Mucosa of stomach (tissue), 1 donor: ENCODE data around the gene APOBEC4.
"Not testable (repeated sequence)": the region's sequence is repeated elsewhere in the genome, so short reads cannot be mapped to it uniquely, and the experiment has no call there.

Source experiments
- H3K27me3 ChIP-seq: one replicate; pipeline ENCODE4 v1.7.0; 2013; ENCODE audit warnings: mild to moderate bottlenecking, low read length; ENCODE audit not compliant: control insufficient read depth, insufficient read depth
- H3K36me3 ChIP-seq: one replicate; pipeline ENCODE4 v1.7.0; 2013; ENCODE audit warnings: low read length; ENCODE audit not compliant: control insufficient read depth, insufficient read depth
- H3K4me1 ChIP-seq: one replicate; pipeline ENCODE4 v1.7.0; 2013; ENCODE audit warnings: mild to moderate bottlenecking, low read length; ENCODE audit not compliant: control insufficient read depth, insufficient read depth
- H3K4me3 ChIP-seq: one replicate; pipeline ENCODE4 v1.7.0; 2013; ENCODE audit warnings: low read length
- H3K9ac ChIP-seq: one replicate; pipeline ENCODE4 v1.7.0; 2013; ENCODE audit warnings: mild to moderate bottlenecking, low read length, moderate library complexity
- H3K9me3 ChIP-seq: one replicate; pipeline ENCODE4 v1.7.0; 2013; ENCODE audit warnings: mild to moderate bottlenecking, low read length, moderate library complexity; ENCODE audit not compliant: control insufficient read depth
- donor health status: Pancreatic carcinoma.

APOBEC4 gene

GRCh38 chr1:183687546-183688304, 34.6 kb upstream of the APOBEC4 start:
- Histone ChIP-seq H3K9ac (no peak overlapping the region), H3K4me3 (no peak overlapping the region), H3K27me3 (no peaks in the 10 kb centered on the region), H3K4me1 (no peaks in the 10 kb centered on the region), H3K36me3 (no peaks in the 10 kb centered on the region), H3K9me3 (no peaks in the 10 kb centered on the region)

DNA sequence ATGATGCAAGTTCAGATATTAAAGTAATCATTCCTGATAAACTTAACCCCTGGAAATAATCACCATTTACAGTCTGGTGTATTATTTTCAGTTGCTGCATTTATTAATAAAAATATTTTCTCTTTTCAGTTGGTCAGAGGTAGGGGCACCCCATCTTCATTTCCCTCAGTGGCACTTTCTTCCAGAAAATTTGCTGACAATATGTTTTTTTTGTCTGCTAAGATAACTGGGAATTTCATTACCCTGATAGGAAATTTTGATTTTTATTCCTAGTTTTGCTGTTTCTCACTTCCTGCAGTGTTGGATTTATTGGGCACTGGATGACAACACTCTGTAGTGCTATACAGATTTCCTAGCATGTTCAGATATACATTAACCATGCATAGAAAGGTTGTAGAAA, 33.1 kb upstream of the APOBEC4 start:
- Histone ChIP-seq H3K9ac (no peak overlapping the region), H3K4me1 (no peaks in the 10 kb centered on the region), H3K9me3 (no peaks in the 10 kb centered on the region), H3K27me3 (no peaks in the 10 kb centered on the region), H3K4me3 (no peak overlapping the region), H3K36me3 (no peaks in the 10 kb centered on the region)

GRCh38 chr1:183685112-183685713, 32.1 kb upstream of the APOBEC4 start:
- Histone ChIP-seq H3K27me3 (no peaks in the 10 kb centered on the region), H3K9ac (no peak overlapping the region), H3K36me3 (no peaks in the 10 kb centered on the region), H3K9me3 (no peaks in the 10 kb centered on the region), H3K4me3 (no peak overlapping the region), H3K4me1 (no peaks in the 10 kb centered on the region)

DNA sequence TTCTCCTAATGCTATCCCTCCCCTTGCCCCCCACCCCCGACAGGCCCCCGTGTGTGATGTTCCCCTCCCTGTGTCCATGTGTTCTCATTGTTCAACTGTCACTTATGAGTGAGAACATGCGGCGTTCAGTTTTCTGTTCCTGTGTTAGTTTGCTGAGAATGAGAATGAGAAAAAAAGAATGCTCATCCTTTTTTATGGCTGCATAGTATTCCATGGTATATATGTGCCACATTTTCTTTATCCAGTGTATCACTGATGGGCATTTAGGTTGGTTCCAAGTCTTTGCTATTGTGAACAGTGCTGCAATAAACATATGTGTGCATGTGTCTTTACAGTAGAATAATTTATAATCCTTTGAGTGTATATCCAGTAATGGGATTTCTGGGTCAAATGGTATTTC, 26.2 kb upstream of the APOBEC4 start:
- not testable (repeated sequence) for H3K9me3 ChIP-seq, H3K36me3 ChIP-seq, H3K4me1 ChIP-seq, H3K9ac ChIP-seq, H3K4me3 ChIP-seq, H3K27me3 ChIP-seq

GRCh38 chr1:183678819-183679218, 25.7 kb upstream of the APOBEC4 start:
- no peak overlapping the region for H3K9ac ChIP-seq
- H3K27me3 ChIP-seq, result no peaks in the 10 kb centered on the region
- H3K9me3 ChIP-seq, result no peaks in the 10 kb centered on the region
- no peak overlapping the region for H3K4me3 ChIP-seq
- no peaks in the 10 kb centered on the region for H3K4me1 ChIP-seq
- no peaks in the 10 kb centered on the region for H3K36me3 ChIP-seq

GRCh38 chr1:183676586-183677189, 23.6 kb upstream of the APOBEC4 start:
- H3K27me3 ChIP-seq, result no peaks in the 10 kb centered on the region
- H3K36me3 ChIP-seq, result no peaks in the 10 kb centered on the region
- H3K4me1 ChIP-seq, result no peaks in the 10 kb centered on the region
- H3K4me3 ChIP-seq, result no peak overlapping the region
- H3K9me3 ChIP-seq, result no peaks in the 10 kb centered on the region
- H3K9ac ChIP-seq, result no peak overlapping the region

DNA sequence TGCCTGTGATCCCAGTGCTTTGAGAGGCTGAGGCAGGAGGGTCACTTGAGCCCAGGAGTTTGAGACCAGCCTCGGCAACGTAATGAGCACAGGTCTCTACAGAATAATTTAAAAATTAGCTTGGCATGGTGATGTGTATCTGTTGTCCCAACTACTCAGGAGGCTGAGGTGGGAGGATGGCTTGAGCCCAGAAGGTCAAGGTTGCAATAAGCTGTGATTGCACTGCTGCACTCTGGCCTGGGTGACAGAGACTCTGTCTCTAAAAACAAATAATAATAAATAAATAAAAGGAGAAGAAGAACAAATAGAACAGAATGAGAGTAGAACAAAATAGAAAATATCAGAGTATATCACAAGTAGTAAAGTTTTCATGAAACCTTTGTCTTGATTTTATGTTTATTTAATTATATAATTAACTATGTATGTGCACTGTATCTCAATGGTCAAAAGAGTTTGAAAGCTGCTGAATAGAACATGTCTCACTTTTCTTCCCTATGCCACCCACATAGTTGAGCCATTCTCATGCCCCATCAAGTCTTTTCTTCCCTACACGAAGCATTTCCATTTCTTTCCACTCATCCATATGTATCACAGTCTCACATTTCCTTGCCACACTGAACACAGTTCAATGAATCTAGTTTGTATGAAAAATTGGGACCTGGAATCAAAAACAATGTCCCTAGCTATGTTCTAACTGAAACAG, 22.9 kb upstream of the APOBEC4 start:
- Histone ChIP-seq H3K9me3 (peaks cover 5% of the 10 kb centered on the region), H3K9ac (no peak overlapping the region), H3K27me3 (no peaks in the 10 kb centered on the region), H3K4me3 (no peak overlapping the region), H3K36me3 (no peaks in the 10 kb centered on the region), H3K4me1 (no peaks in the 10 kb centered on the region)

DNA sequence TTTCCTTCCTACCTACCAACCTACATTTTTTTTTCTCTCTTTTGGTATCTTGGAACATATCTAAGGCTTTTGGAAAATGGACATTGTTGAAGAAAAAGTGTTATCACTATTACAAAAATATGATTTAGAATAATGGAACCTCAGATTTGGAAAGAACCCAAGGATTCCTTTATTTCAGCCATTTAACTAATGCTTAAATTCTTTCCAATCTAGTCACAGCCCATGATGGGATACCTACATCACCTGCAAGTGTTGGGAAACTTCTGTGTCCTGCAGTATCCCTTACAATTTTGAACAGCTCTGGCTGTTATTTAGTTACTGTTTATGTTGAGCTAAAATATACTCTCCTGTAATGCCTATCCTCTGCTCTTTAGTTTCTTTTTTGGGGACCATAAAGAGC, 22.3 kb upstream of the APOBEC4 start:
- peaks cover 5% of the 10 kb centered on the region for H3K9me3 ChIP-seq
- no peak overlapping the region for H3K4me3 ChIP-seq
- no peak overlapping the region for H3K9ac ChIP-seq
- no peaks in the 10 kb centered on the region for H3K36me3 ChIP-seq
- no peaks in the 10 kb centered on the region for H3K4me1 ChIP-seq
- no peaks in the 10 kb centered on the region for H3K27me3 ChIP-seq

- no peaks in the 10 kb centered on the region for H3K4me1 ChIP-seq
- no peaks in the 10 kb centered on the region for H3K36me3 ChIP-seq
- H3K9ac ChIP-seq, result no peak overlapping the region
- H3K9me3 ChIP-seq, result peaks cover 5% of the 10 kb centered on the region
- no peak overlapping the region for H3K4me3 ChIP-seq
- no peaks in the 10 kb centered on the region for H3K27me3 ChIP-seq
These were observed 21.8 kb upstream of the APOBEC4 start for GRCh38 chr1:183674886-183675285.

DNA sequence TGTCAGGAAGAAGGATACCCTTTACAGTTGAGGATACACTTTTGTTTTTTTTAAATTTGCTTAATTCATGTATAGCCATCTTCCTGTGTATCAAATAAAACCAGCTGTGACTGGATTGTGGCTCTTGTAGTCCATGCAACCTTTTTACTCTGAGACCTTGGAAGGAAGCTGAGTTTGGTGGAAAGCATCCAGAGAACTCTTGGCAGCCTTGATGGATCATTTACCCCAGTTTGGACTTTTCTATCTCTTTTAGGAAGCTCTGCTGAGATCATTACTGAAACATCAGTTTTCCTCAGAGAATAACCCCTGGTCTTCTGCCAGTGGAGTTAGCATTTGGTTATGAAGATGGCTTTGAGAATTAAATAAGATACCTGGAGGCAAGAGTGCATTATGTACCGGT, 21.2 kb upstream of the APOBEC4 start:
- Histone ChIP-seq H3K4me3 (no peak overlapping the region), H3K36me3 (no peaks in the 10 kb centered on the region), H3K9me3 (peaks cover 5% of the 10 kb centered on the region), H3K4me1 (no peaks in the 10 kb centered on the region), H3K27me3 (no peaks in the 10 kb centered on the region), H3K9ac (no peak overlapping the region)

GRCh38 chr1:183673605-183674323, 20.6 kb upstream of the APOBEC4 start:
- Histone ChIP-seq H3K4me3 (no peak overlapping the region), H3K36me3 (no peaks in the 10 kb centered on the region), H3K4me1 (no peaks in the 10 kb centered on the region), H3K9ac (no peak overlapping the region), H3K9me3 (peaks cover 5% of the 10 kb centered on the region), H3K27me3 (no peaks in the 10 kb centered on the region)
